Kidney glomerular epithelial cell (primary cell): ENCODE measurements around the gene ZXDC.

Source experiments
- DNase-seq: peaks from one replicate; lab custom pipeline; 2025; lab: John Stamatoyannopoulos, UW

ZXDC gene

DNA sequence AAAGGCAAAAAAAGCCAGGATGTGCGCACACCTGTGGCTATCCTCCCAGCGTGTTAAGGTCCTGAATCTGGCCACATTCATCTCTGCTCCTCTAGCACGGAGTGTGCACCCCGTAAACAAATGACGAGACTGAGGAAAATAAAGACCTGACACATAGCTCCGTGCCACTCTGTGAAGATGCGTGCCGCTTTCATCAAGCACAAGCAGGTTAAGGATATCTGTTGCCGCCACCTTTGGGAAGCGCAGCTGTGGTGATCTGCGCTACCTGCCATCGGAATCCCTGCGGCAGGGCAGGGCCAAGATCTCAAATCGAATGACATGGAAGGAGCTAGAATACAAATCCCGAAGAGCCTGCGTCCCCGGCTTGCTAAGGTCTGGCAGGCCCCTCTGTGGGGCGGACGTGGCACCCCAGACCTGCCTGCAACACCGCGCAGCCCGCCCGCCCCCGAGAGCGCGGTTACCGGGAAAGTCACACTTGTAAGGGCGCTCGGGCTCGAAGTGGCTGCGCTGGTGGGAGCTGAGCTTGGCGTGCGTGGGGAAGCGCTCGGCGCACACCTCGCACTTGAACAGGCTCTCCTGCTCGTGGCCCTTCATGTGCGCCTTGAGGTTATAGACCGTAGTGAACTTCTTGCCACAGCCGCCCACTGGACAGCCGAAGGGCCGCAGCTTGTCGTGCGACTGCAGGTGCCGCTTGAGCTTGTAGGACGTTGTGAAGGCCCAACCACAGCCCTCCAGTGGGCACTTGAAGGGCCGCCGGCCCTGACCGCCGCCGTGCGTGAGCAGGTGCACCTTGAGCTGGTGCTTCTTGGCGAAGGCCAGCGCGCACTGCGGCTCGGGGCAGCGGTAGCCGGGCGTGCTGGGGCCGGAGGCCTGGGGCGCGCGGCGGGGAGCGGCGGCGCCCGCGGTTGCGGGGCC, 936 bp downstream of the ZXDC start:
- no peak for DNase-seq

DNA sequence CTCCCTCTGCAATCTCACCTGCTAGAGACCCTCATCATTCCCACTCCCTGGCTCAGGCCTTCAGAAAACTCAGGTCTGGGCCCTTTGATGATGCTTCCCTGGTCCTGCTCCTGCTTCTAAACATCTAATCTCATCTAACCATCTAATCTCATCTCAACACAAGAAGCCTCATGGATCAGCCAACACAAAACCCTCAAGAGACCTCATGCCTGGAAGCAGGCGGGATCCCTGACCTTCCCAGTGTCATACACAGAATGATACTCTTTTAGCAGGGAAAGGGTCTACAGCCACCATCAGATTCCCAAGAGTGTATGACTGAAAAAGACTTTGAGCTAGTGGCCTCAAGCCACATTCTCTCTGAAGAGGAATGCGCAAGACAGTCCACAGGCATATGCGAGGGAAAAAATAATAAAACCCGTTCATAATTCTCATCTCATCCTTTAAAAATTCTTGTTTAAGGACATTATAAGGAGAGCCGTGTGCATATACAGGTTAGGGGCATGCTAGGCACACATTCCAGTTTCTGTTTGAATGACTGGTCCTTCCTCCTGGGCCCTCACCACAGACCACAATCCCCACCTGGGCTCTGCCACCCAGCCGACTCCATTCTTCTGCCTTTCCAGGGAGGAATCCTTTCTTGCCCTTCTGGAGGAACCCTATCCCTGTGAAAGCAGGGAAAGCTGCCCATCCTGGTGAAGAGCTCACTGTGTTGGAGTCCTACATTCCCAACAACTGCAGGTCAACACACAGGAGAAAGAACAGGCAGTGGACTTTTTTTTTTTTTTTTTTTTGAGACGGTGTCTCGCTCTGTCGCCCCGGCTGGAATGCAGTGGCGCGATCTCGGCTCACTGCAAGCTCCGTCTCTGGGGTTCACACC, 2.2 kb downstream of the ZXDC start:
- no peak for DNase-seq

DNA sequence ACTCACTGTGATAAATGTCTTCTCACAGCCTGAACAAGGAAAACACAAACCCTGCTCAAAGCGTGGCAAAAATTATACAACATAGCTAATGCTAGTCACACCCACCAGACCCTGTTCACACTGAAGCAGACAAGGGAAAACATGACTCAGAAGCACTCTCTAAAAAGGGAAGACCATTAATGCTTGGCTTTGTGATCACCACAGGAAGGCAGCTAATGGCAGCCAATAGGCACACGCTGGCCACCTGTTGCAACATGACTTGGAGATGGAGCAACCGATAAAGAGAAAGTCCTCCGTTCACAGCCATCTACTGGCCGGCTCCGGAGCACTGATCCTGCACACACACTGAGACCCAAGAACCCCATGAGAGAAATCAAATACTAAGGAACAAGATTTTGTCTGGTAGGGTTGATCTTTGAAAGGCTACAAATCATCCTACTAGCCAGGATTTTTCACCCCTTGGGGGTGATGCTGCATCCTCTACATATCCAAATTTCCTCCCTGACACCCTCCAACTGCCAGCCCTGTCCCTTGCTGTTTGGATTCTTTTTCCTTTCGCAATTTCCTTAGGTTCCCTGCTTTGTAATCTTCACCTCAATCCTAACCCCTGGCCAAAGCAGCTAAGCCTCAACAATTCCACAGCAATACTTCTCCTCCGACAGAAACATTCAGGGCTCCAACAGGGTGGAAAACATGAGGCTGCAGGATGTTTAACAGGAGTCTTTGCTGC, 3.2 kb downstream of the ZXDC start:
- peak; percentile 63 for DNase-seq

DNA sequence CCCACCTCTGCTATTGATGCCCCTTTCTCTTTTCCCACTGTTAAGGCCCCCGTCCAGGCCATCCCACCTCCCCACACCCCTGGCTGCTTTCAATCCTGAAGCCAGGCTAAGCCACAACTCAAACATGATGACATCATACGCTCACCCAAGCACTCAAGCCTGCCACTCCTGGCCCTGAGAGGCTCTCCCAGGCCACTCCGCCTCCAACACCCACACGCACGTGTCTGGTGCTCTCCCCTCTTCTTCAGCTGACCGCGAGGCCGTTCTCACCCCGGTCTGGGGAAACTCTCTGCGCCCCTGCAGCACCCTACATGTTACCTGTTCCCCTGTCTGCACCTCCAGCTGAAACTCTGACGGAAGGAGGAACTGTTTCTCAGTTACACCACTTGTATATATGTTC, 6.2 kb downstream of the ZXDC start:
- no peak for DNase-seq

DNA sequence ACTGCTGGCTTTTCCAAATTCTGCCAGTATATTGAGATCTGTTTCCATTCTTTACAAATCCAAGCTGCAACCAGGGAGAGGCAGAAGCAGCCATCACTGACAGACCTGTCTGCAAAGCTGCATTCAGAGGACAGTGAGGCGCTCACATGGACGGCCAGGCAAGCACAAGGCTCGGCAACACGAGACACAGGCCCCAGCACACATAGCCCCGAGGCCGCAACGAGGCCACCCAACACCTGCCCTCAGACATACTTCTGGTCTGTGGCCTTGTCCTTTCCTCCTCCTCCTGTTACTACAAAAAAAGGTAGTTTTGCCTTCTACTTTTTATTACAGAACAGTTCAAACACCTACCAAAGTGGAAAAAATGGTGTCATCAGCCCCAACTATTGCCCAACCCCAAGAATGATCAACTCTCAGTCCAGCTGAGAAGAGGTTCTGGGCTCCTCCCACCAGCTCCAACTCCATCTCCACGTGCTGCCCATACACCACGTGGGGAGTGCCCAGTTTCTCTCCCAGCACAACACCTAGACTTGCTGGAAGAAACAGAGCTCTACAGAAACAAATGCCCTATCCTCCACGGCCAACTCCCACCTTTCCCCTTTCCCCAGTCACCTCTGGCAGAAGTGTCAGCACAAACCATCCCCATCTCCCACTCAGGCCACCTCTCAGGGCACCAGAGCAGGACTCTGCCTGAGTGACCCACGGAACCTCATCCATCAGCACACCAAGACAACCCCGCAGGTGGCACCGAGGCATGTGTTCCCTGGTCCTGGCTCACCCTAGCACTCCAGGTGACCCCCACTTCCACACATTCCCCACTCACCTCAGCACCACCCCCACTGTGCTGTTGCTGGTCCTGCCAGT, 7.4 kb downstream of the ZXDC start:
- no peak for DNase-seq

DNA sequence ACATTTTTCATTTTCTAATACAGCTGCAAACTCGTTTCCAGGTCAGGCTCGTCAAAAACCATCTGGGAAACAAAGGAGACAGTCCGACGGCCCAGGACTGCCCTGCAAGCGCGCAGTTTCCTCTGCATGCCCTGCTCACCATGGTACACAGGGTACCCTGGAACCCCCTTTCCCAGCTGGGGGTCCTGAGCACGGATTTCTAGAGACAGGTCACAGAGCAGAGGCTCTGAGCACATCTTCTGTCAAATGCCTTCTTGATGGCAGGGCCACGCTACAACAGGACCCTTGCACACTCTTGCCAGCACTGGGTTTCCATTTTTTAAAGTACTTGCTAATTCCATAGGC, 8.1 kb downstream of the ZXDC start:
- no peak for DNase-seq

DNA sequence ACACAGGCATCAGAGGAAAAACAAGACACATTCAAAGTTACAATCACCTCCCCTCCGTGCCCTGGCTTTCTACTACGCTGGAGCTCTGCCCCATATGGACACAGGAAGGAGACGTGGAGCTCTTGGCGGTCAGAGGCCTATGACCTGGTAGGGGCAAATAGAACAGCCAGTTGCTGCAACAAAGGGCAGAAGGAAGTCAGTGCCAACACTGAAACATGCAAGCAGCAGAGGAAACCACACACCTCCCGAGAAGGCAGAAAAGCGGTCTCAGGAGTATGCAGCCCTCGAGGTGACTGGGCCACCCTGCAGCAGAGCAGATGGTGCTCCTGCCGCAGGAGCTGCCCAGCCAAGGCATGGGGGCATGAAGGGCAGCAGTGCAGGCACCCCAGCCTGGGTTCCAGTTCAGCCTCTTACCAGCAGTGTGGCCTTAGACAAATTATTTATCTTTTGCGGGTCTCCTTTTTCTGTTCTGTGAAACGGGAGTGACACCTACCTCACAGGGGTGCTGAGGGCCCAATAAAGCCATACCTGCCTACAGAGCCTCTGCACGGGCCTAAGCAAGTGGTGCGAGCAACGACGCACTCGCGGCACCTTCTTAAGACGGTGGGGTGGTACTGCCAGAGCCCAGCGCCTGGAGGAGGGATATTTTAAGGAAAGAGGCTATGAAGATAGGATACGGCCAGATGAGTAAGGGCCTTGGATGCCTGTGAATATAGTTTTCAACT, 8.6 kb downstream of the ZXDC start:
- no peak for DNase-seq

DNA sequence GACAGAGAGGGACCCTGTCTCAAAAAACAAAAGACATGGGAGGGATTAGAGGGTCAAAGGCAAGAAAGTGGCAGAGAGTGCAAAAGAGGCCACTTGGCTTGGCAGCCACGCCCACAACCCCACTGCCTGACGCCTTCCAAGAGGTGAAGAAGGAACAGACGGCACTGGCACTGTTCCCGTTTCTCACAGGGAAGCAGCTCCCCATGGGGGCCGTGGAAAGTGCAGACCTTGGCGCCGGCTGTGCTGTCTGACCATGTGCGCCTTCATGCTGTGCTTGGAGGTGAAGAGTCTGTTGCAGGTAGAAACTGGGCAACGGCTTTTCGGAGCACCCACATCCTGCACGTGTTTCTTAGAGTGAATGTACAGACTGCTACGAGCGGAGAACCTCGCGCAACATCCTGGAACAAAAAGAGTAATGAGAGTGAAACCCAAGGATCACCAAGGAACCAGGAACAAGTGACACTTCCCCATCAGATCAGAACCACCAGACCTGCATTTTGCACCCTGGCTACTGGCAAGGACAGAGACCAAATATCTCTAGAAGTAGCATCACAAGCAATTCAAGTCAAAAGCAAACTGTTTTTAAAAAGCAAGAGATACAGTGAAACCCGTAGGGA, 9.7 kb downstream of the ZXDC start:
- DNase-seq = no peak

DNA sequence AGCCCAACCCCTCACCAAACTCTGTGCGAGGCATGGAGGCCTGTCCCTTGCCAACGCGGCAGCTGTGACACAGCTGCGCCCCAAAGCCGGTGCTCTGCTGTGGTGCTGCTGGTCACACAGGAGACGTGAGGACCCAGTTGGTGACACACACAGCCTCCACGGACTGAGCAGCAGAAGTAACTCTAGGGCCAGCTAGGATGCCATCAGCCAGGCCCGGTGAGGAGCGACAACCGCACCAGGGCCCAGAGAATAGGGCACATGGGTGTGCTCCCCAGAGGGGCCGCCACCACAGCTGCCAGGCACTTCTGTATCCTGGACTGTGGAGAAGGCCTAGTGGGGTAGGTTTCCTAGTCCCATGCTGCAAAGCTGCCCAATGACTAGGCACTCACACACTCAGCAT, 10.7 kb downstream of the ZXDC start:
- DNase-seq = no peak

DNA sequence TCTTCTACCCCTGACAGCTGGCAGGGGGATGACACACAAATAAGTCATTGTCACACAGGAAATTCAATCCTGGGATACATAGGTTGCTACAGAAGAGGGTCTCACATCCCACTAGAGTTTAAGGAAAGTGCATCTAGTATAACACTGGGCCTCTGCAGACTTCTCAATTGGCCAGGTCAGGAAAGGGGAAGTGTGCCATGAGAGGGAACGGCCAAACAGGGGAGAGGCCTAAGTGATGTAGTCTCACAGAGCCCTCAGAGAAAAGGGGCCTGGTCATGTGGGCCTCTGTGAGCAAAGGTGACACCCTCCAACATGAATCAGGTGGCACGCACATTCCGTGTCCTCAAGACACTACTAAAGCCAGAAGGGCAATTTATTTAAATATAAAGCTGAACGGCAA, 11.2 kb downstream of the ZXDC start:
- DNase-seq = no peak

DNA sequence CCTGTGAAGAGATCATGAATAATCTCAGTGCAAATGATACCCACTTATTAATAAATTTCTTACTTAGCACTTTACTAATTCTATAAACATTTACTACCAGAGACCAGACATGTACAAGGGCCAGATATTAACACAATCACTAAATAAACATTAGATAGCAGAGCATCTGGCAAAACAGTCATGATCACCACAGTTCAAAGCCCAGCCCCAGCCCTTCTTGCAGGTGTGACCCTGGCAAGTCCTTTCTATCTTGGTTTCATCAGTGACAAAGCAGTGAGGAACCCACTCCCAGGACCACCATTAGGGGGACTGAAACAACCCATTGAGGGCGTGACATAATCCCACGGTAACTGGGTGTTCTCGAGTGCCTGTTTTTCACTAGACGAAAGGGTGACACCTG, 11.6 kb downstream of the ZXDC start:
- DNase-seq = no peak

DNA sequence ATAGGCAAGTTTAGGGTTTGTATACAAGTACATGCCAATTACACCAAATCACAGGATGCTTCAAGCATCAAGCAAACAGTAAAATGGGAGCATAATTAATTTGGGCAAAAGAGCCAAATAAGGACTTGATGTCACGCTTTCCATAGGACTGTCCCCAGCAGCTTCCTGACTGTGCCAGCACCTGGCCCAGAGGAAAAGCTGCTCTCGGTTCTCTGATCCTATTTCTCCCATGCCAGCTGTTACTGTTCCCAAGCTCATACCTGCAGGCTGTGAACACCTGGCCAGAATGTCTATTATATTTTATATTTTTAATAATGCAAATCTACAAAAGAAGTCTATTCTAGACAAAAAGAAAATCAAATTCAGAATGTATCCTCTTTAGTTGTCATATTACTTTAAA, 12.2 kb downstream of the ZXDC start:
- DNase-seq = no peak

DNA sequence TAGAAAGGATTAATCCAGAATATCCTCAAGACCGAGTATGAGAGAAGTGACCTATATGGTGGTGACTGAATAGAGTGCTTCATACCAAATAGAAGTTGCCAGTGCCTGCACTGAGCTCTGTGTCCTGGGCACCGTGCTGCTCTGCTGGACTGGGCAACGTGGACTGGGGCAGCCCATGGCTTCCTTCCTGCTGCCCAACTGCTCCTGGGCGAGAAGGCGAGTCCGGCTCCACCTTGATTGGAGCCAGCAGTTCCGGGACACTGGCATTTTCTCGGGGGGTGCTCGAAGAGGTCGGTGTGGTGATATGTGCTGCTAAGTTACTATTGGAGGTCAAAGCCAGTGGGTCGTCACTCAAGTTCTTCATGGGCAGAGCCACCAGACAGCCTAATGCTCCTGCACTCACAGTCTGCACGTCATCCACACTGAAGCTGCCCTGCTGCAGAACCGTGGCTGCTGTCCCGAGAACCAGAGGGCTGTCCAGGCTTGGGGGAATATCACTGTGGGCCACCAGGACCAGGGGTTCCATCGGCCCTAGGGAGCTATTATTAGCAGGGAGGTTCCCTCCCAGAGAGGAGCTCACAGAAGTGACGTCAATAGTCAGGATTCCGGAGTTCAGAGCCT, 14.1 kb downstream of the ZXDC start:
- DNase-seq = no peak

DNA sequence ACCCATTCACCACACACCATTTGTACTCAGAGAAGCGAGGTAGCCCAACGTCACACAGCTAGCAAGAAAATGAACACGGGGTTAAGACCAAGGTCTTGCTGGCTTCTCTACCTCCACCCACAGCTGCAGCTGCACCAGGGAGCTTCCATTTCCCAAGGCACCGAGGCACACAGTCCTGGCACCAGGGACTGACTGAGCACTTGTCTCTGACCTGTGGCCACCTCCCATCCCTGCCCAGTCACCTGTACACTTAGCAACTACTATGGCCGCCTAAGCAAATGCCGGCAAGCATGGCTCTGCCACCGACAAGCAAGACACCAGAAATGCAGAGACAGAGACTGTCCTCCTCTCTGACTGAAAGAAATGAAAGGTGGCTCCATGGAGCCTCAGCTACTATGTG, 15.3 kb downstream of the ZXDC start:
- DNase-seq = no peak

DNA sequence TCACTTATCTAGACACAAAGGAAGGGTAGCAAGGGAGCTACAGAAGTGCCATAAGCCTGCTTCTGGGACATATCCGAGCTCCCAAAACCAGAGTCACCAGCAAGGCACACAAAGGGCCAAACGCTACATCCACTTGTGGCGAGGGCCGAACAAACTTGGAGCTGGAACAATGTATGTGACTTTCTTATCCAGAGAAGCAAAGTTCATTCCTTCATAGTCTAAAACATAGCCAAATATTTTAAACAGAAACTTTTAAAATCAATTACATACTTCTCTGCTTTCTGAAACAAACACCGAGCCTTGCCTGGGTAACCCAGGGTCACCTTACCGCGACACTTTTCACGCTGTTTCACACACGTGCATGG, 15.9 kb downstream of the ZXDC start:
- no peak for DNase-seq

DNA sequence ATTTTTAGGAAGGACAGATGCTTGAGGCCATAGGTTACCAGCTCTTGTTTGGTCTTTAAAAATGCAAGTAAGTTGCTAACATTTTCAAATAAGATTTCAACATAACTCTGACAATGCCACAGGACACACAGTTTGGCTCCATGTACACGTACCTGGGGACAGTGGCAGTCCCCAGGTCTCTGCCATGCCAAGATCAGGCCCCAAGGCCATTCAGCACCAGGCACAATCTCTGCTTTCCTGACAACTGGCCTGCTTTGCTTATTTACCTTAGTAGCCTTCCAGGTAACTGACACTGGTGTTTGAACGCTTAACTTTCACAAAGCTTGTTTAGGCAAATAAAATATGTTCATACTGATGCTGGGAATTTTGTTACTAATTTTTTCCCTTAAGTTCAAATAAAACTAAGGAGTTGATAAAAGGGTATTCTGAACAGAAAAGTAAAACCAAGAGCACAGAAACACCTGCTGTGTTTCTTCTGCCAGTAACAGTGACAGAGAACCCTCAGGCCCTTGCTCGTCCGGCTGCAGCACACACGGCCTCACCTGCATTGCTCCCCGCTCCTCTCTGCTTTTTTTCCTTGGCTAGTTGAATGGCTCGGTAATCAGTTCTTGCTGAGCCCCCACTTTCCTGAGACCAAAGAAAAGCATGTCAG, 16.5 kb downstream of the ZXDC start:
- no peak for DNase-seq

DNA sequence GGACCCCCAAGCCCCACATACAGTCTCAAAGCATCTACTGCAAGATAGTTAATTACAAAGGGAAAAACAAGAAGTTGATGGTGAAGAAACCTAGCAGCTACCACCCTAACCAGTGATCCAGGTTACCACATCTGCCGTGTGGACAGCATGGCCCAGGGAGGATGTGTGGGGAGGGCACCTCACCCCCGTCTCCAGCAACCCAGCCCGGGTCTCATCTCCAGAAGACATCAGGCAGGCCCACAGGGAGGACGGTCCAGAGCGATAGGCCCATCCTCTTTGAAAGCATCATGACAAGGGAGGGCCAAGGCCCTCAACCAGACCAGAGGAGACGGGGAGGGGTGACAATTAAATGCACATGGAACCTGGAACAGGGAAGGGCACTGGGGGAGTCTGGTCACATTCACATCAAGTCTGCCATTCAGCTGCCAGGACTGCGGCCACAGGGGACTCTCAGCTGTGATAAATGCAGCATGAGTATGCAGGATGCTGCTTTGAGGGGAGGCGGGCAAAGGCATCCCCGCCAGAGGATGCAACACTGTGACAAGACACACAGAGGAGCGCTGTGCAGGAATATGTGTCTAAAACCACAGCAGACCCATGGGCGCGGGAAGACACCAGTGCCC, 18.8 kb downstream of the ZXDC start:
- DNase-seq = no peak

DNA sequence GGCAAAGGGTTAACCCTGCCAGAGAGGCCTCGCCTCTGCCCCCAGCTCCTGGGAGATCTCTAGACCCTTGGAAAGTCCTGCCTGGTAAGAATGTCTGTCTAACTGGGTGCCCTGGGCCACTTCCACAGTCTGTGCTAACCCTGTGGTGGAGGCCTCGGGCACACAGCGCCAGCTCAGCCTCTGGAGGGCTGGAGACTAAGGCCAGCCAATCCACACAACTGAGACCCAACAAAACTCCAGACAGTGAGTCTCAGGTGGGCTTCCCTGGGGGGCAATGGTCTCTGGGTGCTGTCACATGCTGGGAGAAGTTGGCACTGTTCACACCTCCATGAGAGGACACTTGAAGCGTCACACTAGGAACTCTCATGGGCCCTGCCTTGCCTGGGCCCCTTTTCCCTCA, 19.5 kb downstream of the ZXDC start:
- no peak for DNase-seq
